ENCODE measurements around the gene PPP2R2B.

The PPP2R2B gene

DNA sequence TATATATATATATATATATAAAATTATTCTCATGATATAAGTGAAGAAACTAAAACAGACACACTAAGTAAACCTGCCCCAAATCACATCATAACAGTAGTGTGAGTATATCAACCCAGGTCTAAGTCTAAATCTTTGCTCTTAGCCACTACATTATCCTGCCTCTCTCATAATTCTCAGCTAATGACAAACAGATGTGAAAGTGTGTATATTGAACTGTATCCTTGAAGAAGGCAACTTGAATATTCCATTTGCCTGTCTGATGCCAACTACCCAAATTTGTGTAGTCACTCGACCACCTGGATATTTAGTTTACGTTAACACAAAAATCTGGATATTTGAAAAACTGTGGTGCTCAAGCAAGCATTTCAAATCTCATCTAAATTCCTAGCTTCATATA lies 97.4 kb downstream of the PPP2R2B start:
- TF ChIP-seq, protein P1, sequence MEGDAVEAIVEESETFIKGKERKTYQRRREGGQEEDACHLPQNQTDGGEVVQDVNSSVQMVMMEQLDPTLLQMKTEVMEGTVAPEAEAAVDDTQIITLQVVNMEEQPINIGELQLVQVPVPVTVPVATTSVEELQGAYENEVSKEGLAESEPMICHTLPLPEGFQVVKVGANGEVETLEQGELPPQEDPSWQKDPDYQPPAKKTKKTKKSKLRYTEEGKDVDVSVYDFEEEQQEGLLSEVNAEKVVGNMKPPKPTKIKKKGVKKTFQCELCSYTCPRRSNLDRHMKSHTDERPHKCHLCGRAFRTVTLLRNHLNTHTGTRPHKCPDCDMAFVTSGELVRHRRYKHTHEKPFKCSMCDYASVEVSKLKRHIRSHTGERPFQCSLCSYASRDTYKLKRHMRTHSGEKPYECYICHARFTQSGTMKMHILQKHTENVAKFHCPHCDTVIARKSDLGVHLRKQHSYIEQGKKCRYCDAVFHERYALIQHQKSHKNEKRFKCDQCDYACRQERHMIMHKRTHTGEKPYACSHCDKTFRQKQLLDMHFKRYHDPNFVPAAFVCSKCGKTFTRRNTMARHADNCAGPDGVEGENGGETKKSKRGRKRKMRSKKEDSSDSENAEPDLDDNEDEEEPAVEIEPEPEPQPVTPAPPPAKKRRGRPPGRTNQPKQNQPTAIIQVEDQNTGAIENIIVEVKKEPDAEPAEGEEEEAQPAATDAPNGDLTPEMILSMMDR (IDR thresholded peaks at IDR 0.05; ENCODE audit: borderline replicate concordance, insufficient read depth, low read depth, low read length) = no peak
- H3K4me3 ChIP-seq (ENCODE audit: low read depth, low read length) = no peak overlapping the region

DNA sequence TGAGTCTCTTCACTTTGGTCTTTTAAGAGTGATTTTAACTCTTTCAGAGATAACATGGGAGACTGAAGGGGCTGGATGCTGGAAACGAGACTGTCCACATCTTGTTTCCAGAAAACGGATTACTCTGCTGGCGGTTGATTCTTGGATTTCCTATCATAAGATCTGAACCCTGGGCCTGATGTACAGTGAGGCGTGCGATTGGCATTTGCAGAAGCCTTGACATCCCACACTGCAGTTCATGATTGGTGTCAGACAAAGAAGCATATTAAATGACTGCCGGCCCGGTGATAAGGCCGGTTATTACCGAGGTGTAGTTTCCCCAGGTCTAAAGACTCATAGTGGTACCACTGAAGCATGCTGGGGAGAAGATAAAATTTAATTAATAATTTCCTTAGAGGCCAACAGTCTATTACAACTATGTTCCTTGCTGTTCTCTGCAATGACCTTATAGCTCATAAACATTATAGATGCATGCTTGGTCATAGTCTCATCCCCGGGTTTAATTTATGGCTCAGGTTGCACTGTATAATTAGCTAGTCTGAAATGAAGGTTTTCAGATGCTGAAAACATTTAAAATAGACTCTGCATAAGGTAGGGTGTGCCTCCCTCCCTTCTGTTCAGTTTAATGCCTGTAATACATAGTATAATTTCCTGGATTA lies 99.2 kb downstream of the PPP2R2B start:
- no peak overlapping the region for H3K4me3 ChIP-seq (ENCODE audit: low read depth, low read length)
- TF ChIP-seq, protein P1 (IDR thresholded peaks at IDR 0.05; ENCODE audit: borderline replicate concordance, insufficient read depth, low read depth, low read length) = no peak

DNA sequence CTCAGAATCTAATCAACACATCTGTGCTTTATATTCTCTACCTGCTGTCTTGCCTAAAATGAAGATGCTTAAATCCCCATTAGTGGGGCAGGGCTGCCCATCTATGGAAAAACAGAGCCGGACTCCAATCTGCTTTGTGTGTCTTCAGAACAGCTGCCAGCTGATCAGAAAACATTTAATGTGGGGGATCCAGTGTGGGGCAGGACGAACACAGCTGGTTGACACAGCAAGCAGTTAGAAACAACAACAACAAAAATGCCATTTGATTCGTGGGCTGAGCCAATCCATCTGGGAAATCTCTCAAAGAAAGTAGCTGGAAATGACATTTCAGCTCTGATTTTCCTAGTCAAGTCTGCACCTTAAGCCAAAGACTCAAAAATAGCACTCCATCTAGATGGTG lies 99.8 kb downstream of the PPP2R2B start:
- TF ChIP-seq, protein P1 (IDR thresholded peaks at IDR 0.05; ENCODE audit: borderline replicate concordance, insufficient read depth, low read depth, low read length) = no peak
- H3K4me3 ChIP-seq (ENCODE audit: low read depth, low read length) = no peak overlapping the region

DNA sequence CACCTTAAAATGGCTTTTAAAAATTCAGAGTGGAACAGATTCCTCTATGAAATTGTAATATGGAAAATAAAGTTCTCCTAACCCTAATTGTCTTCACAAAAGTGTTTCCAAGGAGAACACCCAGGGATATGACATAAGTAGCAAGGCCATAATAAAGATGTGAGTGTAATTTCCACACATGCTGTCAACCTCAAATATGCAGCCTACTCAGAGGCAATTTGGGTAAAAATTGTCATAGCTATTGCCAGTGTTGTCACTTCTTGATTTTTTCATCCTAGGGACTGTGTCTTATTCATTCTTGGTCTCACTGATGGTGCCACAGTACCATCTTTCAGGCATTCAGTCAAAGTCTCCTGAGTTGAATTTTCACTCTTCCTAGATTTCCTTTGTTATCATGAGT lies 100.3 kb downstream of the PPP2R2B start:
- TF ChIP-seq, protein P1 (IDR thresholded peaks at IDR 0.05; ENCODE audit: borderline replicate concordance, insufficient read depth, low read depth, low read length) = no peak
- H3K4me3 ChIP-seq (ENCODE audit: low read depth, low read length) = no peak overlapping the region

DNA sequence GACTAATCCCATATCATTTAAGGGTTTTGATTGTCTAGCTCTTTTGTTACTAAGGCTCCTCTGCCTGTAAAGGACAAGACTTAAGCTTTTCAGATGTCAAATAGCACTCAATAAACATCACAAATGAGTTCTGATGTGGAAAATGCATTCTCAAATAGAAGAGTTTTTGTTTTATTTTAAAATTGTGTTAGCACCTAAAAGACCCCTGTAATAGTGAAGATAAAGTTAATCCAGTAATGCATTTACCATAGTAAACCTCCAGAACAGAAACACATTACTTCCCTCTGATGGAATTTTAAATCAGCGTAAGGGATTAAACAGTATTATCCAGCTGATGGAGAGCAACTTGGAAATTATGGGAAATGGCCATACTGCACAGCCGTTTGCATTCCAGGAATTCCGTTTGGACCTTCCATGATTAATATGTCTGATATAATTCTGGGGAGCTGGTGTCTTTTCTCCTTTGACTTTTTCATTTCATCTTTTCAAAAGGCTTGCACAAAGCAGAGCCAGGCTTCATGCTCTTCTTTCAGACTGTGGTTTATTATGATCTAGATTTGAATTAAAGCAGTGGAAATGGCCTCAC lies 105.6 kb downstream of the PPP2R2B start:
- H3K4me3 ChIP-seq (ENCODE audit: low read depth, low read length) = no peak overlapping the region
- TF ChIP-seq, protein P1 (IDR thresholded peaks at IDR 0.05; ENCODE audit: borderline replicate concordance, insufficient read depth, low read depth, low read length) = no peak

DNA sequence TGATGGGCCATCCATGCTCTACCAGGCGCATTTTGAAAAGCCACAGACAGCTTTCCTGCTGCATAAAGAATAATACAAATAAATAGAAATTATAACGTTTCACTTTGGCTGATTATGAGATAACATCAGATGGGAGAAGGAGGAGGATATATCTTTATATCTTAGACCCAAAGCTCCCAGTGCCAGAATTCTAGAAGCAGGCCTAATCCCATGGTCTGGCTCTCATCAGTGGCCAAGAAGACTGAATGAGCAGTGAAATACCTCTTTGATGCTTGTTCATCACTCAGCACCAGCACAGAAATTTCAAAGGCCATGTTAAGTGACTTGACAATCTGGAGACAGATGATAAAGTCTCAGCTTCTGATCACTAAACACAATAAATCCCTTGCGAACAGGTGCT lies 107.6 kb downstream of the PPP2R2B start:
- no peak overlapping the region for H3K4me3 ChIP-seq (ENCODE audit: low read depth, low read length)
- TF ChIP-seq, protein P1 (IDR thresholded peaks at IDR 0.05; ENCODE audit: borderline replicate concordance, insufficient read depth, low read depth, low read length) = no peak

DNA sequence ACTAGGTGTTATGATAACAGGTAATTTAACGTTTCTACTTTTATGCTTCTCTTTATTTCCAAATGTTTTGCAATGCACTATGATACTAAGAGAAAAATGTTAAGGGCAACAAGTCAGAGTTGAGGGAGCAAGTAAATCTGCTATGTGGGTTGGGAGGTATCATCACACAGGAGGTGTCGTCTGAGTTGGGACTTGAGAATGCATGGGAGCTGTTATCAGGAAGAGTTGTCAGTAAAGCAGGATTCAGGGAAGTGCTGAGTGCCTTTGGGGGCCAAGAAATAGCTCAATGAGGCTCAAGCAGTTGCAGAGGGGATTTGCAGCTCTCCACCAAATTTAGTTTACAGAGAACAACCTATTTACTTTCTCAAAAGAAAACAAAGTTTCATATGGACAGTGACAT lies 108.0 kb downstream of the PPP2R2B start:
- TF ChIP-seq, protein P1 (IDR thresholded peaks at IDR 0.05; ENCODE audit: borderline replicate concordance, insufficient read depth, low read depth, low read length) = no peak

More for the DNA sequence above, 108.0 kb downstream of the PPP2R2B start:
- no peak overlapping the region for H3K4me3 ChIP-seq (ENCODE audit: low read depth, low read length)
